Activated CD8-positive, alpha-beta T cell treated with anti-CD3 and anti-CD28 coated beads, Interleukin-2, amount 10 ng/mL, durations not matched to agents 7 days and 5 days (primary cell): ENCODE data around the gene MAIP1. TPM values are rescaled to one million over a fixed set of nuclear protein-coding genes. Genes with fewer than 3 reads are reported as not detected.

Experiments used
- total RNA-seq, 2 experiments: library from RNA; stranded (reverse); gene quantifications; one replicate each; pipeline ENCODE4 v1.2.3, GENCODE V29; 2021

The MAIP1 gene
- total RNA-seq, 2 experiments from 2014 or later, result 21.5 to 21.9 TPM

Other genes with a start within 250 kb of the MAIP1 start
- 1 to 10 TPM; 1.5 to 1.9 TPM for gene FTCDNL1, start 104.4 kb upstream of the MAIP1 start, total RNA-seq
- gene C2orf69, start 44.3 kb upstream of the MAIP1 start, total RNA-seq, result 10 to 100 TPM; 14.2 to 16.5 TPM
- 1 to 10 TPM; 7.3 to 7.5 TPM for gene TYW5, start 91 bp upstream of the MAIP1 start, total RNA-seq